Breast epithelium (tissue), 4 donors: ENCODE data around the gene ZNF830. TPM values are rescaled to one million over a fixed set of nuclear protein-coding genes. Genes with fewer than 3 reads are reported as not detected.
"Not testable (repeated sequence)": the region's sequence is repeated elsewhere in the genome, so short reads cannot be mapped to it uniquely, and the experiment has no call there.

ENCODE experiments used
- DNase-seq, 2 donors: peaks; one replicate each; pipeline ENCODE4 v3.0.0-alpha.2; 2019; ENCODE audit warnings: low spot score in 2 of 2
- H3K27ac ChIP-seq, 2 donors: fragments of 200-600 bp; sonication (generic) in 1 of 2; one replicate each; pipeline ENCODE4 v1.5.1; 2016 to 2019; ENCODE audit warnings: mild to moderate bottlenecking in 1 of 2
- H3K27me3 ChIP-seq, 2 donors: fragments of 200-600 bp; sonication (generic) in 1 of 2; one replicate each; pipeline versions ENCODE4 v1.5.1 to v1.6.0; 2017 to 2019; ENCODE audit warnings: control low read depth in 1 of 2, mild to moderate bottlenecking in 1 of 2
- H3K36me3 ChIP-seq: fragments of 200-600 bp; one replicate; pipeline ENCODE4 v1.5.1; 2019
- H3K4me1 ChIP-seq, 2 donors: fragments of 200-600 bp; sonication (generic); one replicate each; pipeline ENCODE4 v1.5.1; 2016 to 2019; ENCODE audit warnings: control low read depth in 1 of 2
- H3K4me3 ChIP-seq, 3 donors: fragments of 200-600 bp; sonication (generic); 1 replicate in 2 of 3; 2 replicates in 1 of 3; pipeline ENCODE4 v1.5.1; 2016 to 2019; ENCODE audit warnings: mild to moderate bottlenecking in 3 of 3, moderate library complexity in 2 of 3
- H3K9me3 ChIP-seq, 2 donors: fragments of 200-600 bp; sonication (generic) in 1 of 2; one replicate each; pipeline ENCODE4 v1.5.1; 2016 to 2019; ENCODE audit warnings: control low read depth in 1 of 2
- POLR2A ChIP-seq: fragments of 450-650 bp; IDR thresholded peaks from one replicate; pipeline ENCODE4 v1.6.1; 2016; ENCODE audit warnings: antibody characterized with exemption, mild to moderate bottlenecking, moderate library complexity
- POLR2AphosphoS5 ChIP-seq, 3 donors: sonication (generic); formaldehyde crosslinking; IDR thresholded peaks; one replicate each; pipeline ENCODE4 v1.6.1; 2017; ENCODE audit warnings: antibody characterized with exemption in 3 of 3
- intact Hi-C: fragments of 100-400 bp; cut with DNase I; formaldehyde crosslinking; loops from one replicate; pipeline ENCODE4 v1.15.1; 2023; ENCODE audit warnings: low total_unique reads
- total RNA-seq, 3 donors: library from RNA; depleted of rRNA; stranded (reverse); fragments of >200 nt; gene quantifications; one replicate each; pipeline ENCODE4 v1.1.0, GENCODE V29; 2016
- TF ChIP-seq, protein P1 (sequence below), 3 donors: fragments of 450-650 bp; IDR thresholded peaks; one replicate each; pipeline ENCODE4 v1.5.1; 2016 to 2017; ENCODE audit warnings: antibody characterized with exemption in 3 of 3, mild to moderate bottlenecking in 3 of 3, moderate library complexity in 3 of 3

Gene ZNF830
- total RNA-seq, 3 donors from 2014 or later: 11.4 to 17.6 (median 15.1) TPM

DNA sequence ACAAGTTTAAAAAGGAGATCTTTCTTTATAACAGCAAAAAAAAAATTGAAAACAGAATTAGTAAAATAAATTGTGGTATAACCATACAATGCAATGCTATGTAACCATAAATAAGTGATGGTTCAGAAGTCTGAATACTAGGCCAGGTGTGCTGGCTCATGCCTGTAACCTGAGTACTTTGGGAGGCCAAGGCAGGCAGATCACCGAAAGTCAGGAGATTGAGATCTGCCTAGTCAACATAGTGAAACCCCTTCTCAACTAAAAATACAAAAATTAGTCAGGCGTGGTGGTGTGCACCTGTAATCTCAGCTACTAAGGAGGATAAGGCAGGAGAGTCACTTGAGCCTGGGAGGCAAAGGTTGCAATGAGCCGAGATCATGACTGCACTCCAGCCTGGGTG is 34.7 kb upstream of the ZNF830 start:
- H3K4me1 ChIP-seq: no peaks in the 10 kb centered on the region
- H3K27me3 ChIP-seq: no peaks in the 10 kb centered on the region
- intact Hi-C loops: no loop called here
- no peaks in the 10 kb centered on the region for H3K9me3 ChIP-seq
- no peak for DNase-seq
- no peak overlapping the region for H3K27ac ChIP-seq
- no peaks in the 10 kb centered on the region for H3K36me3 ChIP-seq
- no peak overlapping the region for H3K4me3 ChIP-seq
- TF ChIP-seq POLR2AphosphoS5 (IDR thresholded peaks at IDR 0.05) (no peak), POLR2A (no peak)
- TF ChIP-seq, protein P1, sequence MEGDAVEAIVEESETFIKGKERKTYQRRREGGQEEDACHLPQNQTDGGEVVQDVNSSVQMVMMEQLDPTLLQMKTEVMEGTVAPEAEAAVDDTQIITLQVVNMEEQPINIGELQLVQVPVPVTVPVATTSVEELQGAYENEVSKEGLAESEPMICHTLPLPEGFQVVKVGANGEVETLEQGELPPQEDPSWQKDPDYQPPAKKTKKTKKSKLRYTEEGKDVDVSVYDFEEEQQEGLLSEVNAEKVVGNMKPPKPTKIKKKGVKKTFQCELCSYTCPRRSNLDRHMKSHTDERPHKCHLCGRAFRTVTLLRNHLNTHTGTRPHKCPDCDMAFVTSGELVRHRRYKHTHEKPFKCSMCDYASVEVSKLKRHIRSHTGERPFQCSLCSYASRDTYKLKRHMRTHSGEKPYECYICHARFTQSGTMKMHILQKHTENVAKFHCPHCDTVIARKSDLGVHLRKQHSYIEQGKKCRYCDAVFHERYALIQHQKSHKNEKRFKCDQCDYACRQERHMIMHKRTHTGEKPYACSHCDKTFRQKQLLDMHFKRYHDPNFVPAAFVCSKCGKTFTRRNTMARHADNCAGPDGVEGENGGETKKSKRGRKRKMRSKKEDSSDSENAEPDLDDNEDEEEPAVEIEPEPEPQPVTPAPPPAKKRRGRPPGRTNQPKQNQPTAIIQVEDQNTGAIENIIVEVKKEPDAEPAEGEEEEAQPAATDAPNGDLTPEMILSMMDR (IDR thresholded peaks at IDR 0.05): no peak

DNA sequence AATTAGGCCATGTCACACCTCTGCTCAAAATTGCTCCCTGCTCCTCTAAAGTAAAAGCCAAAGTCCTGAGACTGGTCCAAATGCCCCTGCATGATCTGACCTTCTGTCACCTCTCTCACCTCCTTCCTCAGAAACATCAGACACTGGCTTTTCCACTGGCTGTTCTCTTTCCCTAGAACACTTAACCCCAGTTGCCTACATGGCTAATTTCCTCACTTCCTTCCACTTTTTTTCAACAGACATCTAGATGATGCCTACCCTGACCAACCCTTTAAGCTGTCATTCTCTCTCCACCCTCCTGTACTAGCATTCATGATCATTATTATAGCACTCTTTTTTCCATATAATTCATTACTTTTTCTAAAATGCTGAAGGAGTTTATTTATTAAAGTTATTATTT is 31.1 kb upstream of the ZNF830 start:
- Histone ChIP-seq H3K4me3 (no peak overlapping the region), H3K36me3 (no peaks in the 10 kb centered on the region), H3K27ac (no peak overlapping the region), H3K9me3 (no peaks in the 10 kb centered on the region), H3K4me1 (no peaks in the 10 kb centered on the region), H3K27me3 (no peaks in the 10 kb centered on the region)
- TF ChIP-seq POLR2AphosphoS5 (IDR thresholded peaks at IDR 0.05) (no peak), POLR2A (no peak)
- TF ChIP-seq, protein P1 (IDR thresholded peaks at IDR 0.05): no peak
- intact Hi-C loops: no loop called here
- no peak for DNase-seq

DNA sequence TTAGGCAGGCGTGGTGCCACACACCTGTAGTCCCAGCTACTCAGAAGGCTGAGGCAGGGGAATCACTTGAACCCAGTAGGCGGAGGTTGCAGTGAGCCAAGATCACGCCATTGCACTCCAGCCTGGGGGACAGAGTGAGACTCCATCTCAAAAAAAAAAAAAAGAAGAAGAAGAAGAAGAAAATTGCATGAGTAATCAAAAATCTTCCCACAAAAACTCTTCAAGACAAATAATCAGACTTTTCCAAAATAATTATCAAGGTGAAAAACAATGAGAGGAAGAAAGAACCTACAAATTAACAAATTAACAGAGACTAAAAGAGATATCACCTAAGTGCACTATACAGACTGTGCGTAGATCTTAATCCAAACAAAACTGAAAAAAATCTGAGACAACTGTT is 10.6 kb upstream of the ZNF830 start:
- H3K36me3 ChIP-seq, intact Hi-C loops, H3K9me3 ChIP-seq, DNase-seq, H3K27me3 ChIP-seq, H3K4me3 ChIP-seq, H3K27ac ChIP-seq, H3K4me1 ChIP-seq: not testable (repeated sequence)

DNA sequence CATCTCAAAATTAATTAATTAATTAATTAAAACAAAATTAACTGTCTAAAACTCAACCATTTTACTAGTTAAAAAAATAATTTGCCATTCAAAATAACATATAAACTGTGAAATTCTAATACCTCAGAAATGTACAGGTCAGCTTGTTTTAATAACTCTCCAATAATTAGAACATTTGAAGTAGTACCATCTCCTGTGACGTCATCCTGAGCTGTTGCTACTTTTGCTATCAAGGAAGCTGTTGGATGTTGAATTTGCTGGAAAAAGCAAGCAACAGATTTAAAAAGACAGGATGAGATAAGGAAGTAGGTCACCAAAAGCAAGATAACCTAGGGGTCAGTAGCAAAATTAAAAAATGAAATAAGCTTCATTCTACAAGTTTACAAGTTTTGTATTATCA is 2.9 kb upstream of the ZNF830 start:
- H3K4me3 ChIP-seq: no peak overlapping the region
- no peaks in the 10 kb centered on the region for H3K27me3 ChIP-seq
- DNase-seq: no peak
- H3K4me1 ChIP-seq: peaks cover 0 to 11% of the 10 kb centered on the region in 2 donors
- H3K36me3 ChIP-seq: no peaks in the 10 kb centered on the region
- no peaks in the 10 kb centered on the region for H3K9me3 ChIP-seq
- intact Hi-C loops: no loop called here
- TF ChIP-seq POLR2A (no peak), POLR2AphosphoS5 (IDR thresholded peaks at IDR 0.05) (no peak)
- TF ChIP-seq, protein P1 (IDR thresholded peaks at IDR 0.05): no peak
- H3K27ac ChIP-seq: no peak overlapping the region

DNA sequence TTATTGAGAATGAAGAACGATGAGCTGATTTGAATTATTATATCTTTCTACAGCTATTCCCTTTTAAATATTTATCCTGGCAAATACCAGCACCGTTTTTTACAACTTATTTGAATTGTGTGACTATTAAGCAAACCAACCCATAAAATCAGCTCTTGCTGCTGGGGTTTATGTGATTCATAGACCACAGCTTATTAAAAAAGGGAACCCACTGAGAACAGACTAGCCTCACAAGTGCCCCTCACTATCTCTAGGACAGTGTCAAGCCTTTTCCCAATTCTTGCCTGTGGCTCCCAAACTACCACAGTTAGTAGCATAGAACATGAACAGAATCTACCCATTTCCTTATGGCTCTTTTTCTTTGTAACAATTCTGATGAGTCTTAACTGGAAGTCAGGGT is 12.8 kb downstream of the ZNF830 start:
- Histone ChIP-seq H3K4me3 (no peak overlapping the region), H3K9me3 (no peaks in the 10 kb centered on the region), H3K36me3 (no peaks in the 10 kb centered on the region), H3K27ac (no peak overlapping the region), H3K4me1 (no peaks in the 10 kb centered on the region), H3K27me3 (no peaks in the 10 kb centered on the region)
- no peak for DNase-seq
- TF ChIP-seq POLR2A (no peak), POLR2AphosphoS5 (IDR thresholded peaks at IDR 0.05) (no peak)
- TF ChIP-seq, protein P1 (IDR thresholded peaks at IDR 0.05): no peak
- intact Hi-C loops: no loop called here
